ENCODE data around the gene WRNIP1. TPM values are rescaled to one million over a fixed set of nuclear protein-coding genes. Genes with fewer than 3 reads are reported as not detected.

Gene WRNIP1
- total and polyA plus RNA-seq, 12 donors = 27.7 to 82.2 (median 53.8) TPM

DNA sequence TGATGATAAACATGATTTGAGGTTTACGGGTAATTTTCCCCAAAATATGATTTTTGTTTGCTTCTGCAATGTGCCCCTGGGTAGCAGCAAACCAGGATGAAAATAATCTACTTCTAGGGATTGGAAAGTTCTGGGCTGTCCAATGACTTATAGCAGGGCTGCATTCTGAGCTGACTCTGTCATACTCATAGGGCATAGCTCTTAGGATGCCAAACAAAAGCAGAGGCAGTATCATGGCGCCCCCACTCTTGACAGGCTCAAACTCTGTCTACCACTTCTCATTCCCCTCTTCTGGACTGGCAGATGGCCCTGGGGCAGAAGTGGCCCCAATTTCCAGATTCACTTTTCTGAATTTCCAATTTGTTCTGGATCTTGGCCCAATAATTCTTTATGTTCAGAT, 66.2 kb downstream of the WRNIP1 start:
- intact Hi-C loops (cut with DNase I) = no loop called here
- Histone ChIP-seq H3K36me3 (replicated peaks in 1 of 2) (peaks cover 0 to 20% of the 10 kb centered on the region in 2 donors), H3K4me3 (no peak overlapping the region), H3K9me3 (replicated peaks in 1 of 3) (no peaks in the 10 kb centered on the region), H3K27me3 (no peaks in the 10 kb centered on the region), H3K4me1 (replicated peaks in 1 of 2) (no peaks in the 10 kb centered on the region), H3K27ac (no peak overlapping the region)
- TF ChIP-seq, protein P1, sequence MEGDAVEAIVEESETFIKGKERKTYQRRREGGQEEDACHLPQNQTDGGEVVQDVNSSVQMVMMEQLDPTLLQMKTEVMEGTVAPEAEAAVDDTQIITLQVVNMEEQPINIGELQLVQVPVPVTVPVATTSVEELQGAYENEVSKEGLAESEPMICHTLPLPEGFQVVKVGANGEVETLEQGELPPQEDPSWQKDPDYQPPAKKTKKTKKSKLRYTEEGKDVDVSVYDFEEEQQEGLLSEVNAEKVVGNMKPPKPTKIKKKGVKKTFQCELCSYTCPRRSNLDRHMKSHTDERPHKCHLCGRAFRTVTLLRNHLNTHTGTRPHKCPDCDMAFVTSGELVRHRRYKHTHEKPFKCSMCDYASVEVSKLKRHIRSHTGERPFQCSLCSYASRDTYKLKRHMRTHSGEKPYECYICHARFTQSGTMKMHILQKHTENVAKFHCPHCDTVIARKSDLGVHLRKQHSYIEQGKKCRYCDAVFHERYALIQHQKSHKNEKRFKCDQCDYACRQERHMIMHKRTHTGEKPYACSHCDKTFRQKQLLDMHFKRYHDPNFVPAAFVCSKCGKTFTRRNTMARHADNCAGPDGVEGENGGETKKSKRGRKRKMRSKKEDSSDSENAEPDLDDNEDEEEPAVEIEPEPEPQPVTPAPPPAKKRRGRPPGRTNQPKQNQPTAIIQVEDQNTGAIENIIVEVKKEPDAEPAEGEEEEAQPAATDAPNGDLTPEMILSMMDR (IDR thresholded peaks at IDR 0.05) = no peak
- TF ChIP-seq POLR2A (IDR thresholded peaks at IDR 0.05) = no peak
- 93 to 100% (median 98%) methylated on average over 2 of the region's 2 CpGs for WGBS, 4 donors
- DNase-seq = no peak

DNA sequence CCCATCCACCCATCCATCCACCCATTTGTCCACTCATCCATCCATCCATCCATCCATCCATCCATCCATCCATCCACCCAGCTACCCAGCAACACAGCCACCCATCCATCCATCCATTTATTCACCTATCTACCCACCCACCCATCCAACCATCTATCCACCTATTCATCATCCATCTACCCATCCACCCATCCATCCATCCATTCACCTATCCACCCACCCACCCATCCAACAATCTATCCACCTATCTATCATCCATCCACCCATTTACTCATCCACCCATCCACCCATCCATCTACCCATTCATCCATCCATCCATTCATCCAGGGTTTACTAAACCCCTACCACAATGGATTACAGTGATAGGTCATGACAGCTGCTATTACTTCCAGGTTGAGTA, 69.1 kb downstream of the WRNIP1 start:
- Histone ChIP-seq H3K4me3 (no peak overlapping the region), H3K36me3 (replicated peaks in 1 of 2) (peaks cover 0 to 48% of the 10 kb centered on the region in 2 donors), H3K27me3 (no peaks in the 10 kb centered on the region), H3K9me3 (replicated peaks in 1 of 3) (no peaks in the 10 kb centered on the region), H3K27ac (no peak overlapping the region), H3K4me1 (replicated peaks in 1 of 2) (peaks cover 2 to 6% of the 10 kb centered on the region in 2 donors)
- intact Hi-C loops (cut with DNase I) = no loop called here
- TF ChIP-seq POLR2A (IDR thresholded peaks at IDR 0.05) = no peak
- TF ChIP-seq, protein P1 (IDR thresholded peaks at IDR 0.05) = no peak
- DNase-seq = no peak

Other genes starting within 250 kb of the WRNIP1 start
- gene MYLK4, start 14.5 kb upstream of the WRNIP1 start, total RNA-seq = under 1 TPM; 0.35 to 0.90 (median 0.69) TPM
- under 1 TPM; 0.46 to 0.84 (median 0.48) TPM for gene MYLK4, start 14.5 kb upstream of the WRNIP1 start, polyA plus RNA-seq
- 100 to 1,000 TPM in 2 of 9 donors, 10 to 100 TPM in 7; 41.6 to 159 (median 62.7) TPM for gene SERPINB1, start 76.5 kb downstream of the WRNIP1 start, total RNA-seq
- gene SERPINB1, start 76.5 kb downstream of the WRNIP1 start, polyA plus RNA-seq = 100 to 1,000 TPM in 1 of 3 donors, 10 to 100 TPM in 2; 33.4 to 128 (median 56.2) TPM
- gene SERPINB9, start 137.9 kb downstream of the WRNIP1 start, total RNA-seq = 10 to 100 TPM in 6 of 9 donors, 1 to 10 TPM in 3; 7.1 to 26.9 (median 18.3) TPM
- 10 to 100 TPM in 1 of 3 donors, 1 to 10 TPM in 2; 6.5 to 12.3 (median 7.4) TPM for gene SERPINB9, start 137.9 kb downstream of the WRNIP1 start, polyA plus RNA-seq
- gene SERPINB6, start 206.2 kb downstream of the WRNIP1 start, total RNA-seq = 100 to 1,000 TPM; 132 to 258 (median 198) TPM
- 100 to 1,000 TPM; 161 to 332 (median 229) TPM for gene SERPINB6, start 206.2 kb downstream of the WRNIP1 start, polyA plus RNA-seq
- gene NQO2, start 234.5 kb downstream of the WRNIP1 start, total RNA-seq = 100 to 1,000 TPM; 133 to 200 (median 157) TPM
- gene NQO2, start 234.5 kb downstream of the WRNIP1 start, polyA plus RNA-seq = 100 to 1,000 TPM; 100 to 177 (median 158) TPM